Endodermal cell (in vitro differentiated cells): ENCODE measurements around the gene SDK2. TPM values are rescaled to one million over a fixed set of nuclear protein-coding genes. Genes with fewer than 3 reads are reported as not detected.
A peak's percentile ranks its signal among the peaks of the same experiment; 100 is the strongest.

ENCODE experiments used
- DNase-seq: peaks from one replicate; pipeline ENCODE4 v3.0.0-alpha.2; 2017
- H3K27ac ChIP-seq: 2 replicates; pipeline ENCODE4 v1.5.1; 2013; ENCODE audit warnings: mild to moderate bottlenecking, low read depth, low read length, moderate library complexity
- H3K27me3 ChIP-seq: 2 replicates; pipeline ENCODE4 v1.6.1; 2013; ENCODE audit warnings: mild to moderate bottlenecking, low read length, moderate library complexity; ENCODE audit not compliant: insufficient read depth, control insufficient read depth, poor library complexity, severe bottlenecking
- H3K36me3 ChIP-seq: 2 replicates; pipeline ENCODE4 v1.7.0; 2013; ENCODE audit warnings: mild to moderate bottlenecking, low read length, moderate library complexity; ENCODE audit not compliant: control insufficient read depth, insufficient read depth
- H3K4me1 ChIP-seq: one replicate; pipeline ENCODE4 v1.7.0; 2013; ENCODE audit warnings: low read length; ENCODE audit not compliant: control insufficient read depth, insufficient read depth
- H3K4me3 ChIP-seq: 2 replicates; pipeline ENCODE4 v1.5.1; 2013; ENCODE audit warnings: mild to moderate bottlenecking, low read length, moderate library complexity
- H3K9ac ChIP-seq: 2 replicates; pipeline ENCODE4 v1.6.1; 2013; ENCODE audit warnings: mild to moderate bottlenecking, low read length, moderate library complexity; ENCODE audit not compliant: poor library complexity, severe bottlenecking; ENCODE audit errors: extremely low read depth
- H3K9me3 ChIP-seq: 2 replicates; pipeline ENCODE4 v1.6.1; 2013; ENCODE audit warnings: mild to moderate bottlenecking, low read length, moderate library complexity; ENCODE audit not compliant: control insufficient read depth
- H3K27ac Mint-ChIP-seq: 2 replicates; pipeline ENCODE4 v1.8.0; 2020; ENCODE audit warnings: mixed read lengths
- H3K27me3 Mint-ChIP-seq: 2 replicates; pipeline ENCODE4 v1.8.0; 2021; ENCODE audit warnings: mild to moderate bottlenecking, mixed read lengths; ENCODE audit not compliant: insufficient read depth
- H3K36me3 Mint-ChIP-seq: 2 replicates; pipeline ENCODE4 v1.8.0; 2020; ENCODE audit warnings: low read depth, mixed read lengths
- H3K4me1 Mint-ChIP-seq: 2 replicates; pipeline ENCODE4 v1.8.0; 2020; ENCODE audit warnings: mixed read lengths
- H3K4me3 Mint-ChIP-seq: 2 replicates; pipeline ENCODE4 v1.8.0; 2020; ENCODE audit warnings: mild to moderate bottlenecking, moderate library complexity, mixed read lengths
- H3K9me3 Mint-ChIP-seq: 2 replicates; pipeline ENCODE4 v1.8.0; 2020; ENCODE audit warnings: mild to moderate bottlenecking, mixed read lengths
- CTCF ChIP-seq: fragments of 200-600 bp; sonication (generic); conservative IDR thresholded peaks from 2 replicates; pipeline ENCODE4 v1.5.0; 2021; ENCODE audit warnings: antibody characterized with exemption, mild to moderate bottlenecking
- WGBS, 2 experiments: methylation state at CpG; one replicate each; pipeline versions ENCODE4 v1.1.5 to v1.1.7; 2013; ENCODE audit warnings: missing lambda C conversion rate in 2 of 2, mixed read lengths in 1 of 2; ENCODE audit not compliant: insufficient coverage in 1 of 2, insufficient read length in 1 of 2; 5-methylcytosine and 5-hydroxymethylcytosine counted together
- total RNA-seq, 2 donors: library from RNA; stranded (reverse); fragmentation: NEBNext Ultra II Directional in 1 of 2; extraction: Animal tissue kit (Norgen Biotek cat#: 25700) in 1 of 2; gene quantifications; 2 replicates in 1 of 2; 3 replicates in 1 of 2; pipeline ENCODE4 v1.2.1, GENCODE V29; 2021

SDK2 gene
- total RNA-seq, 2 donors from 2014 or later: 5.9 to 7.0 TPM

- H3K27ac Mint-ChIP-seq: peak overlapping the region; percentile 35
- Histone ChIP-seq H3K27me3 (no peaks in the 10 kb centered on the region), H3K36me3 (no peaks in the 10 kb centered on the region), H3K9ac (no peak overlapping the region), H3K4me3 (no peak overlapping the region), H3K27ac (no peak overlapping the region), H3K4me1 (peaks cover 13% of the 10 kb centered on the region), H3K9me3 (no peaks in the 10 kb centered on the region)
- 93 to 96% methylated on average over 7 to 8 of the region's 8 CpGs for WGBS, 2 experiments
- TF ChIP-seq CTCF: no peak
- peak; percentile 57 for DNase-seq
- no peak overlapping the region for H3K4me3 Mint-ChIP-seq
- H3K4me1 Mint-ChIP-seq: peaks cover 38% of the 10 kb centered on the region
- H3K27me3 Mint-ChIP-seq: peaks cover 11% of the 10 kb centered on the region
- H3K36me3 Mint-ChIP-seq: no peaks in the 10 kb centered on the region
- H3K9me3 Mint-ChIP-seq: no peaks in the 10 kb centered on the region
Observed at GRCh38 chr17:73318427-73318813, 325.8 kb downstream of the SDK2 start.

- WGBS, 2 experiments: 69 to 81% methylated on average over 8 to 9 of the region's 9 CpGs
- no peaks in the 10 kb centered on the region for H3K9me3 ChIP-seq
- H3K27me3 Mint-ChIP-seq: peaks cover 13% of the 10 kb centered on the region
- peak overlapping the region; percentile 60 for H3K27ac Mint-ChIP-seq
- H3K36me3 ChIP-seq: no peaks in the 10 kb centered on the region
- peaks cover 40% of the 10 kb centered on the region for H3K4me1 Mint-ChIP-seq
- H3K36me3 Mint-ChIP-seq: no peaks in the 10 kb centered on the region
- H3K27ac ChIP-seq: no peak overlapping the region
- DNase-seq: peak; percentile 61
- peak overlapping the region; percentile 15 for H3K4me3 ChIP-seq
- H3K9me3 Mint-ChIP-seq: no peaks in the 10 kb centered on the region
- H3K4me1 ChIP-seq: peaks cover 13% of the 10 kb centered on the region
- H3K9ac ChIP-seq: no peak overlapping the region
- H3K4me3 Mint-ChIP-seq: no peak overlapping the region
- TF ChIP-seq CTCF: no peak
- H3K27me3 ChIP-seq: no peaks in the 10 kb centered on the region
Observed at GRCh38 chr17:73317513-73318426, 326.5 kb downstream of the SDK2 start.

GRCh38 chr17:73316919-73317505 lies 327.2 kb downstream of the SDK2 start:
- Mint-ChIP-seq H3K9me3 (no peaks in the 10 kb centered on the region), H3K27me3 (peaks cover 13% of the 10 kb centered on the region), H3K4me1 (peaks cover 45% of the 10 kb centered on the region), H3K27ac (peak overlapping the region; percentile 60), H3K4me3 (no peak overlapping the region), H3K36me3 (no peaks in the 10 kb centered on the region)
- Histone ChIP-seq H3K9ac (no peak overlapping the region), H3K36me3 (no peaks in the 10 kb centered on the region), H3K4me3 (no peak overlapping the region), H3K9me3 (no peaks in the 10 kb centered on the region), H3K27me3 (no peaks in the 10 kb centered on the region), H3K4me1 (peaks cover 17% of the 10 kb centered on the region), H3K27ac (no peak overlapping the region)
- no peak for TF ChIP-seq CTCF
- WGBS, 2 experiments: 63 to 82% methylated on average over 7 to 8 of the region's 8 CpGs
- DNase-seq: peak; percentile 80
